OCI-M2 (cell line): ENCODE results near the gene BCR.

Experiments
- DNase-seq: peaks from one replicate; lab custom pipeline; 2025; ENCODE audit not compliant: unreplicated experiment; lab: John Stamatoyannopoulos, UW

BCR gene

DNA sequence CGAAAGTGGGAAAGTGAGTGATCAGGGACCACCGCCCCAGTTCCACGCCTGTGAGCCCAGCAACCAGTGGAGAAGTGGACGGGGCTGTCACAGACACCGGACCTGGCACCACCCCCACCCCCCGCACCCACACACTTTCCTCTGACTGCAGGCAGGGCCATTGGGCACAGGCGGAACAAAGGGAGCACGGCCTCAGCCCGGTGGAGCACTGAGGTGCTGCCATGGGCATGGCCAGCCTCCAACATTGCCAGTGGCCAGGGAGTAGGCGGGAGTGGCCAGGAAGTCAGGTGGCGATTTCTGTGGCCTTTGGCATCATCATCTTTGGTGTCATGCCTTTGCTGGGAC is 78.5 kb downstream of the BCR start:
- no peak for DNase-seq

DNA sequence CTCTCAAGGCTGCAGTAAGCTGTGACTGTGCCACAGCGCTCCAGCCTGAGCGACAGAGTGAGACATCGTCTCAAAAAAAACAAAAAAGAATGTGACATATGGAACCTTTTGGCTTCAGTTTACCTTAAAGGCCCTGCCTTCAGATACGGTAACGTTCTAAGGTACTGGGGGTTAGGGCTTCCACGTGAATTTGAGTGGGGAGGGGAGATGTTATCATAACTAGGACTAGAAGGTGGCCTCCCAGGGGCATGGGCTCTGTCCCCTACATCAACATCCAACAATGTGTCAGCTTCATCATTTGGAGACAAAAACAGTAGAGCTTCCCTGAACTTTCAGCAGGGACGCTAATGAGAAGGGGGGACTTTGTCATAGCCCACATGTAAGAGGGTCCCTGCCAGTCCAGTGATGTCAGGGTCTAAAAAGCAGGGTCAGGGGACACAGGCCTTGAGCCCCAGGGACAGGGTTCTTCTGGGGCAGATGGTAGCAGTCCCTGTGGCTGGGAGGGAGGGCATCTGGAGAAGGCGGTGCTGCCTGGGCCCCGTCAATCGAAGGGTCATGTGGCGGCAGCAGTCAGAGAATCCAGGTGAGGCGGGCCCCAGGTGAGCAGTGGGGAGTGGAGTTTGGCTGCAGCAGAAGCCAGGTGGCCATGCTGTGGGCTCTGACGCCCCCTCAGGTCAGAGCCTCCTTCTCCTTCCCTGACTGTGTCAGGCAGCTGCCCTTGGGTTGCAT is 79.8 kb downstream of the BCR start:
- no peak for DNase-seq

DNA sequence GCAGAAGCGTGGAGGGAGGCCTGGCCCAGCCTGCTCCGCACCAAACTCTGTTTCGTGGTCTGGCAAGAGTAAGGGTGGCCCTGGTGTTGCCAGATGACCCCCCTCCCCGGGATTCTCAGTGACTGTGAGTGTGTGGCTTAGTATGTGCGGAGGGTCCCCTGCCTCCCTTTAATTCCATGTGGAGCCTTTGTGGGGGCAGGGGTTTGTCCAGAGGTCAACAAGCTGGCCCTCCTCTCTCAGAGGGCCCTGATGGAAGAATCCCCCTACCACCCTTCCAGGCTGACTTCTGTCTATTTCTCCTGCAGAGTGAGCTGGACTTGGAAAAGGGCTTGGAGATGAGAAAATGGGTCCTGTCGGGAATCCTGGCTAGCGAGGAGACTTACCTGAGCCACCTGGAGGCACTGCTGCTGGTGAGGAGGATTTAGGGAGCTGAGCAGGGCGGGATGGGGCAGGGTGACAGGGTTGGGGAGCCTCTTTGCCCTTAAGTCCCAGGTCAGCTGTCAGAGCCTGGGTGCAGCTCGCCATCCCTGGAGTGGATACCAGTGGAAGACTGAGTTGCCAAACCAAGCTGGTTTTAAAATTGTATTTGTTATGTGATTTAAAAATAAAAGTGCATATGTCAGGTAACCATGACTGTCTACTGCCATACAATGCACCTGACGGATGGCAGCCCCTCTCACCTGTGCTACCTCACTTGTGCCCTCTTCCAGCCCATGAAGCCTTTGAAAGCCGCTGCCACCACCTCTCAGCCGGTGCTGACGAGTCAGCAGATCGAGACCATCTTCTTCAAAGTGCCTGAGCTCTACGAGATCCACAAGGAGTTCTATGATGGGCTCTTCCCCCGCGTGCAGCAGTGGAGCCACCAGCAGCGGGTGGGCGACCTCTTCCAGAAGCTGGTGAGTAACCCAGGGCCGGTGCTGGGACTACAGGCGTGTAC is 80.6 kb downstream of the BCR start:
- DNase-seq, result no peak

DNA sequence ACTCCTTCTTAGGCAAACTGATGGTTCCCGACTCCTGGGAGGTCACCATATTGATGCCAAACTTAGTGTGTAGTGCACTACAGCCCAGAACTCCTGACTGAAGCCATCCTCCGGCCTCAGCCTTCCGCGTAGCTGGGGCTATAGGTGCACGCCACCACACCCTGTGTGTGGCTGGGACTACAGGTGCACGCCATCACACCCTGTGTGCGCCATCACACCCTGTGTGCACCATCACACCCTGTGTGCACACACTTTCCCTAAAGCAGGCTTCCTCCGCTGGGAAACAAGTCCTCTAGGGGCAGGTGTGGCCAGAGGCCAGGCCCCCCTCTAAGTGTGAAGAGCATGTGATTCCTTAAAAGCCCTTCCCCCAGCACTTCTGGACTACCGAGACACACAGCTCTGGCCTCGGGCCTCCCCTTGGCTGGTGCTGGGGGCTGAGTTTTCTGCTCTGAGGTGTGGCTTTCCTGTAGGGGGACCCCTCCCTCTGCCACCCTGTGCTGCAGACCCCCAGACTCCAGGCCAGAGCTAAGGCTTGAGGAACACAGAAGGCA is 81.7 kb downstream of the BCR start:
- DNase-seq, result no peak

DNA sequence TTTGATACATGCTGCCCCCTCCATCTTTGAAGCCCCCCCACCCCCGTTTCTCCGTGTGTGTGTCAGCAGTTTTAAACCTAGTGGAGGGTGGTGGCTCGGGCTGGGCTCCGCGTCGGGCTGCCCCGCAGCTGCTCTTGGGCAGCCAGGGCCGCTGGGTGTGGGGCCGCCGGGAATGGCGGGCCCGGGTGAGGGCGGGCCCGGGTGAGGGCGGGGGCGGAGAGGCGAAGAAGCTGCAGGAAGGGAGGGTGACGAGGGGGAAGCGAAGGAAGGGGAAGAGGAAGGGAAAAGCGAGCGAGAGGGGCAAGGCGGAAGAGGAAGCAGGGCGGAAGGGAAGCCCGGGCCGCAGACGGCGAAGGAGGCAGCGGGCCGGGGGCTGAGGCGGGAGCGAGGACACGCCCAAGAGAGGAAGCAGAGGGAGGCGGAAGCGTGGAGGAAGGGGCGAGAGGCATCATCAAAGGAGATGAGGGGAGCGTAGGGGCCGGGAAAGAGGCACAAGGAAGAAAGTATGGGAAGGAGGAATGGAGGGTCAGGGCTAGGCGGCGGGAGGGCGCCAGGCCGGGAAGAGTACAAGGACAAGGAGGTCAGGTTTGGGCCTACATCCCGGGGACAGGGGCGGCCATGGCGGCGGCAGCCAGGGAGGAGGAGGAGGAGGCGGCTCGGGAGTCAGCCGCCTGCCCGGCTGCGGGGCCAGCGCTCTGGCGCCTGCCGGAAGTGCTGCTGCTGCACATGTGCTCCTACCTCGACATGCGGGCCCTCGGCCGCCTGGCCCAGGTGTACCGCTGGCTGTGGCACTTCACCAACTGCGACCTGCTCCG is 82.4 kb downstream of the BCR start:
- no peak for DNase-seq

DNA sequence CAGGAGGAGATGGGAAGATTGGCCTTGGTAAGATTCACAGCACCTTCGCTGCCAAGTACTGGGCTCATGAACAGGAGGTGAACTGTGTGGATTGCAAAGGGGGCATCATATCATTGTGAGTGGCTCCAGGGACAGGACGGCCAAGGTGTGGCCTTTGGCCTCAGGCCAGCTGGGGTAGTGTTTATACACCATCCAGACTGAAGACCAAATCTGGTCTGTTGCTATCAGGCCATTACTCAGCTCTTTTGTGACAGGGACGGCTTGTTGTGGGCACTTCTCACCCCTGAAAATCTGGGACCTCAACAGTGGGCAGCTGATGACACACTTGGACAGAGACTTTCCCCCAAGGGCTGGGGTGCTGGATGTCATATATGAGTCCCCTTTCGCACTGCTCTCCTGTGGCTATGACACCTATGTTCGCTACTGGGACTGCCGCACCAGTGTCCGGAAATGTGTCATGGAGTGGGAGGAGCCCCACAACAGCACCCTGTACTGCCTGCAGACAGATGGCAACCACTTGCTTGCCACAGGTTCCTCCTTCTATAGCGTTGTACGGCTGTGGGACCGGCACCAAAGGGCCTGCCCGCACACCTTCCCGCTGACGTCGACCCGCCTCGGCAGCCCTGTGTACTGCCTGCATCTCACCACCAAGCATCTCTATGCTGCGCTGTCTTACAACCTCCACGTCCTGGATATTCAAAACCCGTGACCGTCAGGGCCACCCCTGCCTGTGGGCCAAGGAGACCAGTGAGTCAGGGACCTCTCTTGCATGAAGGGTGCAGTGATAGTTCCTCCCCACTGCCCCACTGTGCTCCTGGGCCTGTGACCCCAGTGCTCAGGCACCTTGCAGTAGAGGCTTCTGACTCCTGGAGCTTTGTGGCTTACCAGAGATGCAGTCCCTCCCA is 83.6 kb downstream of the BCR start:
- no peak for DNase-seq

DNA sequence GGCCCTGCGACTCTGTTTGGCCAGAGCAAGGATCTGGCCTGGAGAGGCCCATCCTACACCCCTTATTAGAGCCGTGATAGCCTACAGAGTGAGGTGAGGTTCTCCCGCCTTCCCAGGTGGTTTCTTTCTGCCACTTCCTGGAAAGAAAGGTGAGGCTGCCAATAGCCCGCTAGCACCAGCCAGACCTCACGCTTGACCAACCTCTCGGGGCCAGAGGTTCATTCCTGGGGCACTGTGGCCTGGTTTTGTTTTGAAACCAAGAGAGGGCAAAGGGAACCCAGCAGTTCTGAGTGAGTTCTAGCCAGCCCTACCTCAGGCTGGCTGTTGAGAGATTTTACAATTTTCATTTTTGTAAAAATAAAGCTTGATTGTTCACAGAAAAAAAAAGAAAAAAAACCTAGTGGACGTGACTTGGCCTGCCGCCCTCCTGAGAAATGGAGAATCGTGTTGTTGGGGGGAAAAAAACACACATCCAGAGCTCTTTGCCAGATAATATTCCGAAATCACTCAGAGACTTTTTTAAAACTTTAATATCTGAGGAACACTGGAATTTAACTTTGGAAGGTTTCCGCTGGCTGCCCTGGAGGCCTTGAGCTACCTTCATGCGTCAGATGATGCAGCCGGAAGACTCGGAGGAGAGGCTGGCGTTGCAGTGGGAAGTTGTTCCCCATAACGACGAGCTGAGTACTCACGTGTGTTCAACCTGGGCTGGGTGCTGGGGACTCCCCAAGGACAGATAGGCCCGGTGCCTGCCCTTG is 84.5 kb downstream of the BCR start:
- DNase-seq, result no peak

DNA sequence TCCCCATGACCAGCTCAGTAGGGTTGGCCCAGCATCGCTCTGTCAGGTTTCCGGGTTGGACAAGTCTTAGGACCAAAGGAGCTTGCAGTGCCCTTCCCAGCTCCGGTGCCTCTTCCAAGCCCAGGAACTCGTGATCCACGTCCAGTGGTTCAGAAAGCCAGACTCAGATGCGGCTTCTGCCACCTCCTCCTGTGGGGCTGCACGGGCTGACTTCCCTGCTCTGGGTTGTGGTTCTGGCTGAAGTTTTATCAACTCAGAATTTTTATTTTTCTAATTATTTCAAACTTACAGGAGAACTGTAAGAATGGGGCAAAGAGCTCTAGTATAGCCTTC is 85.0 kb downstream of the BCR start:
- DNase-seq, result no peak

DNA sequence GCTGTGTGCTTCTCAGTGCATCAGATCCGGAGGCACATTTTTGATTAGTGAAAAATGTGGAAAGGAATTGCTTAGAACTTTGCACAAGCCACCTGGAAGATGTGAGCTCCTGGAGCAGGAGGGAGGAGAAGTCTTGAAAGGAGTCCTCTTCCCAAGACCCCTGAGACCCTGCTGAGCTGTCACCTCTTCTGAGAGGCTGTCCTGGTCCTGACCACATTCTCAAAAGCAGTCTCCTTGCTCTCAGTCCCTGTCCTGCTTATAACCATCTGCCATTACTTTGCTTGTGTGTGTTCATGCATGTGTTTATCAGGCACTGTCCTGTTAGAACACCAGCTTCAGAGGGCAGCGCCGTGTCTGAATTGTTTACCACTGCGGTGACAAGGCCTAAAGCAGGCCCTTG is 86.5 kb downstream of the BCR start:
- no peak for DNase-seq

DNA sequence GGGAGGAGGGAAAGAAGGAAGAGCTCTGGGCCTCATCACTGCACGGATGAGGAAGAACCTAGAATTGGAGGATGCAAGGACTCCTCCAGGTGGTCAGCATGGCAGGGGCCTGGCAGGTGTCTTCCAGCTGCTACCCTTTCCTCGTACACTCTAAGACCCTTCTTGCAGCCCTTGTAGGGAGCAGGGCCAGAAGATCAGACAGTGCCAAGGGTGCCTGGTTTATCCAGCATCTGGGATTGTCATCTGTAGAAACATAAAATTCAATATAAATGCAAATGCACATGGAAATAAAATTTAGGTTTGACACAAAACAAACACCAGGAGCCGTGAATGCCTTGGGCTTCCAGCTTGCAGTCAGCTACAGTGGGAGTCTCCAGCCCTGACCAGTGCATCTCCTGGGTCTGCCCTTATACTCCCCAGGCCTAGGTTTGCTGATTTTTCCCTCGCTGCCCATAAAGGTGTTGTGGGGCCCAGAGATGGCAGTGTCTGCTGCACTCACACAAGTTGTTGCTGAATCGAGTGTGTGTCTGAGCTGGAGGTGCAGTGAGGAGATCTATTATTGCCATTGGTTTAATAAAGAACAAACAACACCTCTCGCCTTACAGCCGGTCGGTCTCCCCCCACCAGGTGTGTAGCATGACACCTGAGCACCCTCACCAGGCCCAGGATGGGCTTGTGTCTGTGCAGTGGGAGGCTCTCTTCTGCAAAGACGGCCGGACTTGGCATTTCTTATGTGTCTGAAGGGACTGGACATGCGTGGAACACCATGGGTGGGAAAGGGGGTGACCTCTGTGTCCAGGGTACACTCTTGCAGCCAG is 87.1 kb downstream of the BCR start:
- no peak for DNase-seq

DNA sequence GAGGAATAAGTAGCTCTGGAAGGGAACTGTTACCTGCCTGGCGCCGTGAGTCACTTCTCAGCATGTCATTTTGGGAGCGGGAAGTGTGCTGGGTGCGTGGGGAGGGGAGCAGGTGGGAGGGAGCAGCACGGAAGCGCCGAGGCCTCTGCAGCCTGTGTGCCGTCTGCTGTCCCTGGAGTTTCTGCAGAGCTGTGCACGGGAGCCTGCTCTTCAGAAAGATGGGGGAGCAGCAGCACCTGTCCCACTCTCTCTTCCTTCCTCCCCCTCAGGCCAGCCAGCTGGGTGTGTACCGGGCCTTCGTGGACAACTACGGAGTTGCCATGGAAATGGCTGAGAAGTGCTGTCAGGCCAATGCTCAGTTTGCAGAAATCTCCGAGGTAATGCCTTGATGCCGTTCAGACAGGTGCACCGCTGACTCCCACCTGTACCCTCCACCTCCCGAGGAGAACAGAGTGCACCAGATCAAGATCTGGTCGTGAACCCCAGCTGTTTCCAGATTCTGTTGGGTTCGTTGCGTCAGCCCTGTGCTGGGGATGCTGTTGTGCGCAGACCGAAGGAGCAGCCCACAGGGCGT is 87.9 kb downstream of the BCR start:
- DNase-seq, result no peak

DNA sequence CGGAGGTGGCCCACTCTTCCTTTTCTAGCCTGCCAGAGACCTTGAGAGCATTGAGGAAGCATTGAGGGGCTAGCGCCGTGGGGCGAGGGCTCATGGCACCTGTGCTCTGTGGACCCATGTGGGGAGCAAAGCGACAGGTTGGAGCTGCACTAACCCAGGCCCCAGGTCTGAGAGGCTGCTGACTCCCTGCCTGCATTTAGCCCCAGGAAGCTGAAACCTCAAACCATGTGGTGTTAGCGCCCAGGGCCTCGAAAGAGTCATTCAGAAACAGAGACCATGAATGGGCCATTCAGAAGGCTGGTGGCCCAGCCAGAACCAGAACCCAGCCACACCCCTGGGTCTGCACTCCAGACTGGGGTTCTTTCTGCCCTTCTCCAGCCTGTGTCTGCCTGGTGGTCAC is 88.6 kb downstream of the BCR start:
- DNase-seq, result no peak

DNA sequence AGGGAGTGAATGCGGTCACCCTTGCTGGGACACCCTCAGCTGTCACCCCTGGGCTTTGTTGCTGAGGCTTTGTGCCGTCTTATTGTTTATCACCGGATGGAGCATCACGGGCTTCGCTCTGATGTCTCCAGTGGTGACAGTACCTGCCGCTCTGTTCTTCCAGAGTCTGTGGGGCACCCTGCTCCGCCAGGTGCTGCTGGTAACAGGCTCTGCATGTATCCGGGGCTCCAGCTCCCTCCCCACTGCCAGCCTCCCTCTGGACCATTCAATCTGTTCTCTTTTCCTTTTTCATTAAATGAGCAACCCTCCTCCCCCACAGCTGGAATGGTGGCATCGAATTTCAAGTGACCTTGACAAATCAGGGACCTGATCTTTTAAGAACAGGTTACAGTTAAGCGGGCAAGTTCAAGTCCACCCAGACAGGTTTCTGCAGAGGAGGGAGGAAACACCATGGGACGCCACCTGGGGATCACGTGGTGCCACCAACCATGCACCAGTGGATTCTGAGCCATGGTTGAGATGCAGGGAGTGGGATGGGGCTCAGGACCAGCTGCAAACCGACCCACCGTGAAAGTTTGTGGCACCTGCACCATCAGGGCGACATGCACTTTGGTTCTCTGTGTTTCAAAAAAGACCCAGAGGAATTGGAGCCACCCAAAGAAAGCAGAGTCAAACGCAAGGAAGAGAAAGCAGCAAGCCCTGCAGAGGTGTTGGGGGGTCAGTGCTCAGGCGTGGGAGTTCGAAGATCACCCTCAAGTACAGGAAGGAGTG is 89.3 kb downstream of the BCR start:
- DNase-seq, result no peak

DNA sequence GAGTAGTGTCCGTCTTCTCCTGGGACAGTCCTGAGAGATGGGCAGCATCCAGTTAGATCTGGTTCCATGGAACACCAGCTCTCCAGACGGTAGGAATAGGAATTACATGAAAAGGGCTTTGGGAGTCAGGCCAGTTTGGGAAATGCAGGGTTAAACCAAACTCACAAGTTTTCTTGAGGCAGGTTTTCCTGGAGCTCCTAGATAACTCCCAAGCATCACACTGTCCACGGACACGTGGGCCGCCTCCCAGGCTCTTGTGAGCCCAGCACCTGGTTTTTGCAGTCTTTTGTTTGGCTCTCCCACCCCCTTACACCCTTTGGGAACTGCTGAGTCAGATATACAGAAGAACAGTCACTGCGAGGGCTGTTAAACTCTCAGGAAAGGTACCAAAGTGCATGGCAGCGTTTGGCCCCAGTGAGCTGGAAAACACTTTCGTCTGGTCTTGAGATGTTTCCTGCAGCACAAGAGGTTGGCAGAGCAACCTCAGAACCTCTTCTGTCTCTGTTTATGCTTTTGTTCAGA is 90.0 kb downstream of the BCR start:
- DNase-seq, result no peak

DNA sequence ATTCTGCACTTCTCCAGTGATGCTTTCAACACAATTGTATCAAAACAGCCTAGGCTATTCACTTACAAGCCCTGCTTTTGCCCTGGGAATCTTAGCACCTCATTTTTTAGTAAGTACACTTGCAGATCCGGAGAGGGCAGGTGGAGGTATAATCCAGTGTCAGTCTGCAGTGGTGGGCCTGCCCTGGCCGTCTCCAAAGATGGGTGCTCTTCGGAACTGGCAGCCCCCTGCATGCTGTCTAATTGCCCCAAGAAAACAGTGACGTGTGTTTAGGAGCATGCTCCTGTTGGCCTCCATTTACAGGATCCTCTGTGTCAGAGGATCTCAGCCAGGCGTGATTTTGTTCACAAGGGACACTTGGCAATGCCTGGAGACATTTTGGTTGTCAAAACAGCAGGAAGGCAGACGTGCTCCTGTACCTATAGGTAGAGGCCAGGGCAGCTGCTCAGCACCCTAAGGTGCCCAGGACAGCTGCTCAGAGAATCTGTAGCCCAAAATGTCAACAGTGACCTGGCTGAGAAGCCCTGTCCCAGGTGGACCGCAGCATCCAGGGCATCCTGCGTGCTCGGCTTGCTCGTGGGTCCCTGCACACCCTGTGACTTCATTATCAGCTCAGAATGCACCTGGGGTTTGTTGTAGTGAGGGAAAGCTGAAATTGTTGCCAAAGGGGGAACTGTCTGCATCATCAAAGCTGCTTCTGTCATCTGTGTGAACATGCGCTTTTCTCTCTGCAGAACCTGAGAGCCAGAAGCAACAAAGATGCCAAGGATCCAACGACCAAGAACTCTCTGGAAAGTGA is 90.7 kb downstream of the BCR start:
- no peak for DNase-seq

DNA sequence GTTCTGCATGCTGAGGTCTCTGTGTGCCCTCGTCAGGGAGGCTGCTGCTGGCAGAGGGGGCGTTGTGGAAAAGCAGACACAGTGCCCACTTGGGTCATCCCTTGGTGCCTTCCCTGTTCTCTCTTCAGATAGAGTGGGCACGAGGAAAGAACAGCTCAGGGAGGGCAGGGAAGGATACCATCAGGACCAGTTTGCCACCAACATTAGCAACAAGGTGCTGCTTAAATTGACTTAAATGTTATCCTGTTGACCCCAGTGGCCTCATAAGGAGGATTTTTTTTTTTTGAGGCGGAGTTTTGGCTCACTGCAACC is 91.2 kb downstream of the BCR start:
- DNase-seq, result no peak

DNA sequence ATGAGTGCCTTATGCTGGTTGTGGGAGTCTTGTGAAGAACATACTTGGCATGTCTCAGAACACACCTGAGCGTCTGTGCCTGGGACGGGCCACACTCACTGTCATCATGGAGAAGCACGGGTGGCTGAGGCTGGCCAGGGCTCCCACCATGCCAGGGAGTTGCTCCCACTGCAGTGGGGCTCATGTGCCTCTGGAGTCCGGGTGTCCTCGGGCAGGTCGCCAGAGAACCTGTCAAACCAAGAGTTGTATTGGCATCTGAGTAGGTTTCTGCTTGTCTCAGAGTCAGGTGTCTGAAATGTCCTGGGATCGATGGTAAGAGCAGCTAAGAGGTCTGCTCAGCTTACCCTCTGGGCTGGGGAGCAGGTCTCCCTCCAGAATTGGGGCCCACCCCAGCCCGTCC is 92.1 kb downstream of the BCR start:
- no peak for DNase-seq
